Pancreas (tissue), 10 donors: ENCODE data around the gene STAB2. TPM values are rescaled to one million over a fixed set of nuclear protein-coding genes. Genes with fewer than 3 reads are reported as not detected.

Experiments
- ATAC-seq, 4 donors: fragments of 200-7000 bp; cut with Tn5 transposase; one replicate each; pipeline versions ENCODE4 v1.8.0 to v1.9.1; 2020; ENCODE audit warnings: mild to moderate bottlenecking in 4 of 4, moderate library complexity in 4 of 4
- DNase-seq, 6 donors: peaks; one replicate each; pipeline ENCODE4 v3.0.0-alpha.2; 2020
- FAIRE-seq: peaks from 2 replicates; lab custom pipeline; 2012; peaks lifted over from hg19 to GRCh38; lab: Jason Lieb, UNC
- H3K27ac ChIP-seq, 4 donors: fragments of 200-600 bp; sonication (generic); 1 replicate in 3 of 4; 2 replicates in 1 of 4; pipeline versions ENCODE4 v1.5.0 to v1.8.0; 2020
- H3K27me3 ChIP-seq, 4 donors: fragments of 200-600 bp; one replicate each; pipeline ENCODE4 v1.8.0; 2021
- H3K36me3 ChIP-seq, 3 donors: fragments of 200-600 bp; sonication (generic) in 1 of 3; one replicate each; pipeline versions ENCODE4 v1.5.0 to v1.8.0; 2020 to 2021
- H3K4me1 ChIP-seq, 3 donors: fragments of 200-600 bp; one replicate each; pipeline ENCODE4 v1.8.0; 2021
- H3K4me3 ChIP-seq, 4 donors: fragments of 200-600 bp; sonication (generic) in 2 of 4; one replicate each; pipeline versions ENCODE4 v1.5.0 to v1.8.0; 2020 to 2021
- H3K9me3 ChIP-seq, 4 donors: fragments of 200-600 bp; one replicate each; pipeline ENCODE4 v1.8.0; 2021
- CTCF ChIP-seq, 4 donors: fragments of 200-600 bp; sonication (generic) in 3 of 4; IDR thresholded peaks; one replicate each; pipeline versions ENCODE4 v1.5.0 to v1.8.0; 2021; ENCODE audit warnings: antibody characterized with exemption in 4 of 4
- WGBS, 2 donors: extraction: QIAGEN DNeasy Blood & Tissue Kit; methylation state at CpG; one replicate each; pipeline ENCODE4 v1.1.7; 2013; 5-methylcytosine and 5-hydroxymethylcytosine counted together
- intact Hi-C, 3 donors: fragments of 100-400 bp; cut with DNase I; formaldehyde crosslinking; loops; one replicate each; pipeline versions ENCODE4 v1.11.1 to v1.14.2; 2022
- polyA plus RNA-seq, 2 donors: library from polyadenylated mRNA; stranded (reverse); fragments of 200-250 nt; gene quantifications; one replicate each; pipeline ENCODE4 v1.2.3, GENCODE V29; 2013
- total RNA-seq, 6 donors: library from RNA; stranded (reverse); fragmentation: NEBNext Ultra II Directional in 4 of 6; extraction: Animal tissue kit (Norgen Biotek cat#: 25700) in 4 of 6; gene quantifications; one replicate each; pipeline versions ENCODE4 v1.2.1 to v1.2.4, GENCODE V29; 2021 to 2023
- donor health status: healthy with polysubstance abuse.
- donor health status: DM: no; HTN: no; CAD: no; lungs with moderate emphysema.
- donor health status: DM: no; HTN: no; CAD: no.
- donor health status: control.
- donor health status: control.
- donor health status: Bipolar disorder and iron deficiency.
- donor health status: DM: yes; HTN: yes; CAD: no.
- donor health status: DM: no; HTN: no; CAD: no.
- donor health status: DM: no; HTN: no; CAD: no.
- donor health status: DM: yes; HTN: yes; CAD: no.

Gene STAB2
- total and polyA plus RNA-seq, 8 donors, result under 0.01 to 0.16 (median 0.08) TPM; not detected in 1

- H3K9me3 ChIP-seq, result no peaks in the 10 kb centered on the region
- no peak overlapping the region for H3K4me3 ChIP-seq
- H3K4me1 ChIP-seq, result peaks cover 0 to 6% (median 6%) of the 10 kb centered on the region in 3 donors
- H3K27ac ChIP-seq, result no peak overlapping the region
- DNase-seq (peak in 2 of 6 donors; percentile 9 to 31), ATAC-seq (peak in 3 of 4 donors; percentile 71 to 80 (median 76)), FAIRE-seq (no peak)
- no peaks in the 10 kb centered on the region for H3K36me3 ChIP-seq
- intact Hi-C loops, result no loop called here
- peak in 2 of 4 donors; percentile 11 to 21 for TF ChIP-seq CTCF (IDR thresholded peaks at IDR 0.05)
- no peaks in the 10 kb centered on the region for H3K27me3 ChIP-seq
- 39 to 49% methylated on average over 3 of the region's 3 CpGs for WGBS, 2 donors
Observed at GRCh38 chr12:103771466-103771865, 184.4 kb downstream of the STAB2 start.

DNA sequence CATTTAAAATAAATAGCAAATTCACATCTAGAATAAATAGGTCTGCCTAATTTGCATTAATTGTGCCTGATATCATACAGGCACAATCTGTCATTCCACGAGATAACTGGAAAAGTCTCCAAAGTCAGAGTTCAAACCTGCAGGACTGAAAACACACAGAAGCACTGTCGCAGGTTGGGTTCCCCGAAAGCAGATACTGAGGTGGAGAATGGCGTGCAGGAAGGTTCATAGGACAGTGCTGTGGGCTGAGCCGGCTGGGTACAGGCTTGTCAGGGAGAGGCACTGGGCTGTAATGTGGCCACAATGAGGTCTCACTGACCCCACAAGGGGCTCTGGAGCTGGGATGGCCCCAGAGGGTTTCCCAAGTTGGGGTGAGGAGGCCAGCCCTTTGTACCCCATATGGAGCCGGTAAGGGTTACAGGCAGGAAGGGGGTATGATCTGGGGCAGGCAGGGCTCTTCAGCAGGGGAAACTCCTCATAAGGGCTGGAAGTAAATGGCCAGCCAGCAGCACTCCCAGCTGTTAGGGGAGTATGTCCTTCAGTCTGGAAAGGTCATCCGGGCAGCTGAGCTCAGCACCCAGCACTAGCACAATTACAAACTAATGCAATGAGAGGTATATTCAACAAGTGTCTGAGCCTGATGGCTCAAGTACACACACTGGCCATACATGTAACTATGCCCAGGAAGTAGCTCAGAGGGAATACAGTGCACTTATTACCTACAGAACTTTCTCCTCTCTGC, 185.5 kb downstream of the STAB2 start:
- DNase-seq, result no peak
- H3K4me3 ChIP-seq, result no peak overlapping the region
- no peaks in the 10 kb centered on the region for H3K36me3 ChIP-seq
- H3K27ac ChIP-seq, result no peak overlapping the region
- 79 to 84% methylated on average over 7 of the region's 7 CpGs for WGBS, 2 donors
- H3K9me3 ChIP-seq, result no peaks in the 10 kb centered on the region
- peak in 1 of 4 donors; percentile 10 for ATAC-seq
- intact Hi-C loops, result no loop called here
- no peaks in the 10 kb centered on the region for H3K27me3 ChIP-seq
- no peak for FAIRE-seq
- H3K4me1 ChIP-seq, result peaks cover 0 to 6% (median 6%) of the 10 kb centered on the region in 3 donors
- TF ChIP-seq CTCF (IDR thresholded peaks at IDR 0.05), result no peak

GRCh38 chr12:103773109-103773910, 186.2 kb downstream of the STAB2 start:
- no peaks in the 10 kb centered on the region for H3K36me3 ChIP-seq
- no peak overlapping the region for H3K27ac ChIP-seq
- no peaks in the 10 kb centered on the region for H3K9me3 ChIP-seq
- FAIRE-seq, result no peak
- ATAC-seq, result no peak
- no peak for TF ChIP-seq CTCF (IDR thresholded peaks at IDR 0.05)
- H3K4me1 ChIP-seq, result peaks cover 0 to 6% (median 6%) of the 10 kb centered on the region in 3 donors
- no peak overlapping the region for H3K4me3 ChIP-seq
- H3K27me3 ChIP-seq, result no peaks in the 10 kb centered on the region
- no peak for DNase-seq
- intact Hi-C loops, result no loop called here
- 69 to 73% methylated on average over 4 of the region's 4 CpGs for WGBS, 2 donors

GRCh38 chr12:103774977-103775560, 188.0 kb downstream of the STAB2 start:
- no peaks in the 10 kb centered on the region for H3K9me3 ChIP-seq
- WGBS, 2 donors, result 36 to 38% methylated on average over 10 of the region's 10 CpGs
- ATAC-seq, result peak in 3 of 4 donors; percentile 40 to 69 (median 68)
- H3K27me3 ChIP-seq, result no peaks in the 10 kb centered on the region
- H3K4me3 ChIP-seq, result no peak overlapping the region
- DNase-seq, result peak in 2 of 6 donors; percentile 23 to 29
- TF ChIP-seq CTCF (IDR thresholded peaks at IDR 0.05), result no peak
- FAIRE-seq, result no peak
- intact Hi-C loops, result no loop called here
- peaks cover 0 to 6% (median 6%) of the 10 kb centered on the region in 3 donors for H3K4me1 ChIP-seq
- peaks cover 0 to 11% (median 0%) of the 10 kb centered on the region in 3 donors for H3K36me3 ChIP-seq
- H3K27ac ChIP-seq, result no peak overlapping the region
